HG03460 (cell line): Measurements from ENCODE around the gene EFTUD2.

Experiments
- ATAC-seq: cut with Tn5 transposase; IDR thresholded peaks from one replicate; pipeline ENCODE4 v1.9.1; 2021; ENCODE audit not compliant: unreplicated experiment

EFTUD2 gene

DNA sequence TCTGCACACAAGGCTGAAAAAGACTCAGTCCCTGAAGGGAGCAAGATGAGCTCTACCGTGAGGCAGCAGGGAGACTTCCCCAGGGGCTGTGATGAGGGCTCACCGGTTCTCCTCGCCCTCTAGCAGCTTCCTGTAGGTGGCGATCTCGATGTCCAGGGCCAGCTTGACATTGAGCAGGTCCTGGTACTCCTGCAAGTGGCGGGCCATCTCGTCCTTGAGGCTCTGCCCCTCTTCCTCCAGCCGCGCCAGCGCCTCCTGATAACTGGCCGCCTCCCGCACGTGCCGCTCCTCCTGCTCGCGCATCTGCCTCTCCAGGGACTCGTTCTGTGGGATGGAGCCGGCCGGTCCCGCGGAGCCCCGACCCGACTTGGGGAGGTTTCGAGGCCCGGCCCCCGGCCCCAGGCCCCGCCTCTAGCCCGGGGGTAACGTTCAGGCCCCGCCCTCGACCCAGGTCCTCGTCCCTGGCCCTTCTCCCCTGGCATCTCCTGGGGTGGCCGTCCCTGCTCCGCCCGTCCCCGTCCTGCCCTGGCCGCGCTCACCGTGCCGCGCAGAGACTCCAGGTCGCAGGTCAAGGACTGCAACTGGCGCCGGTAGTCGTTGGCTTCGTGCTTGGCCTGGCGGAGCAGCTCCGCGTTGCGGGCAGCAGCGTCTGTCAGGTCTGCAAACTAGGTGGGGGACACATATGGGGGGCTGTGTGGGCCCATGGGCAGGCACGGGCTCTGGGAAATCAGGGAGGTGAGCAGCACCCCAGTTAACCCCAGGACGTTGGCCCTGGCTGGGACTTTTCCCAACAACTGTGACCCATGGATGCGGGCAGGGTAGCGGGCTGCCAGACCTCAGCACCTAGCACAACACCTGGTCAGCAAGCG is 12.1 kb upstream of the EFTUD2 start:
- ATAC-seq, result no peak

DNA sequence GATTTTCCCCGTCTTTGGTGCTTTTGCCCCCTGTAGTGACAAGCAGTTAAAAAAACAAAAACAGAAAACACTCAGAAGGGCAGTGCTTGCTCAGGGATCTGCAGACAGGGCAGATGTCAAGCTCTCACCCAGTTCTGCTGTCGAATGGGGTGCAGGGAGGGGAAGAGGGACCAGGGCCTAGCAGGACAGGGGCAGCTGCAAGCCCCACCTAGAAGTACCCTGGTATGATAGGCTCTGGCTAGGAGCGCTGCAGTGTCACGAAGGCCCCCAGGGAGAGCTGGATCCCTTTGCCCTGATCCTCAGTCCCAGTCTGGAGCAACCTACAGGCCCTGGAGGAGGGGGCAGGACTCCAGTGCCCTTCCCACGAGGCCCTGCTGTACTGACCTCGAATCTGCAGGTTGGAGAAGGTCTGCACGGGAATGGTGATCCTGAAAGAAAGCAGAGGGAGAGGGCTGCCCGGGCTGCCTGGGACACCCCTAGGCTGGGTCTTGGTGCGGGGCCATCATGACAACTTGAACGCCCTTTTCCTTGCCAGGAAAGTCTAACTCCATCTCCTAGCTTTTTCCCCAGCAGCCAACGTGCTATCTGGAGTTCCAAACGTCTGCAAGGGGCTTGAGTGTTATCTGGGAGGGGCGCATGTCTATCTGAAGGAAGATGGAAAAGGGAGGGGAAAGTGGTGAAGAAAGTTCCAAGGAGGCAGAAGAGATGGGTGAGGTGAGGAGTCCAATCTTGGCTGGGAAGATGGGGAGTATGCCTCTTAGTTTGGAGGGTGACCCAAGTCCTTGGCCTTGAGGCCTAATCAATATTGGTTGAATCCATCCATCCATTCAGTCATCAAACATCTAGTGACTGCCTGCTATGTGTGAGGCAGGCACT is 11.2 kb upstream of the EFTUD2 start:
- ATAC-seq, result no peak

DNA sequence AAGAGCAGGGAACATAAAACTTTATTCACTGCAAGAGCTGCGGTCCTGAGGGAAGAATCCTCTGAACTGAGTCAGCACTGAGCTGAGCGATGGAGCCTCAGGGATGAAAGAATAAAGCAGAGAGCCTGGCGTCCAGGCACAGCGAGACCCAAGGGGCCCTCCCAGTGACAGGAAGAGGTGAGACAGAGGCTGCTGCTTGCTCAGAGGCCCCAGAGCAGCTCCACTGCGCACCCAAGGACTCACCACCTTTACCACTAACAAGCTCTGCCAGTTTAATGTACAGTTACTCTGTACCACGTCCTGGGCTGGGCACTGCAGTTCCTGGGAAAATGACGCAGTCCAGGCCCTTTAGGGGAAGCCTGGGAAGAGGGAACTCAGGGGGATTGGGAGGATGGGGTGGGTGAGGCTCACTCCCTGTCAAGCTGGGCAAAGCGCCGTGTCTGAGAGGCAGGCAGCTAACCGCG is 10.5 kb upstream of the EFTUD2 start:
- ATAC-seq, result no peak

DNA sequence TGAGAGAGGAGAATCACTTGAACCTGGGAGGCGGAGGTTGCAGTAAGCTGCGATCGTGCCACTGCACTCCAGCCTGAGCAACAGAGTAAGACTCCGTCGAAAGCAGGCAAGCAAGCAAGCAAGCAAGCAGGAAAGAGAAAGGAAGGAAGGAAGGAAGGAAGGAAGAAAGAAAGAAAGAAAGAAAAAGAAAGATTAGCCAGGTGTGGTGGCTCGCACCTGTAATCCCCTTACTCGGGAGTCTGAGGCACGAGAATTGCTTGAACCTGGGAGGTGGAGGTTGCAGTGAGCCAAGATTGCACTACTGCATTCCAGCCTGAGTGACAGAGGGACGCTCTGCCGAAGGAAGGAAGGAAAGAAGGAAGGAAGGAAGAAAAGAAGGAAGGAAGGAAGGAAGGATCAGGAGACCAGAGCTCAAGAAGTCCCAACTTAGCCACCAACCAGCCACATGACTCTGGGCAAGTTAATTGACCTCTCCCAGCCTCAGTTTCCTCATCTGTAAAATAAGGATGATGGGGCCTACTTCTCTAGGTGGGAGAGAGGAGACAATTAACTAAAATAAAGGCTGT is 9.6 kb upstream of the EFTUD2 start:
- no peak for ATAC-seq

DNA sequence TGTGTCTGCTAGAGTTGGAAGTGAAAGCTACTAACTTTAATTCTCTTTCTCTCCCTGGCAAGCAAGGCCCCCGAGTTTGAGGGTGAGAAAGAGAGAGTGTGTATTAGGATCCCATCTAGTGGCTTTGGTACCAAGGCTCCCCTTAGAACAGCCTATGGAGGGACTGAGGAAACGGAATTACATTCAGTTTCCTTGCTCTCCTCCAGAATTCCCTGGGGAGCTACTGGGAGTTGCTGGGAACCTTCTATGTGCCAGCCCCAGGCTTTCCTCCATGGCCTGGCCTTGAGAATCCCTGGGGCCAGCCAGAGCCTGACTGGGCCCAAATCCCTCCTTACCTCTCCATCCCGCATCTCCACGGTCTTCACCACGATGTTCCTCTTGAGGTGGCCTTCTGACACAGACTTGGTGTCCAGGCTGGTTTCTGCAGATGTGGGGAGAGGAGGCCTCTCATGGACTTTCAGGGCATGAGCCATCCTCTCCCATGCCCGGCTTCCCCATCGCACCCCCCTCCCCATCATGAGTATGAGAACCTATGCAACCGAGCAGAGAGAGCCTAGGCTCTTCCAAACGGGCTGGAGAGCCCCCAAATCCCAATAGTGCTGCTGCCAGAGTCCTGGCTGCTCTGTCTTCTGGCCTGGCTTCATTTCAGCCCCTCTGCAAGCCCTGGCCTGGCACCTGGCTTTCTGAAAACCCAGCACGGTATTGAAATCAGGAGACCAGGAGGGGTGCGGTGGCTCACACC is 8.7 kb upstream of the EFTUD2 start:
- ATAC-seq, result no peak

DNA sequence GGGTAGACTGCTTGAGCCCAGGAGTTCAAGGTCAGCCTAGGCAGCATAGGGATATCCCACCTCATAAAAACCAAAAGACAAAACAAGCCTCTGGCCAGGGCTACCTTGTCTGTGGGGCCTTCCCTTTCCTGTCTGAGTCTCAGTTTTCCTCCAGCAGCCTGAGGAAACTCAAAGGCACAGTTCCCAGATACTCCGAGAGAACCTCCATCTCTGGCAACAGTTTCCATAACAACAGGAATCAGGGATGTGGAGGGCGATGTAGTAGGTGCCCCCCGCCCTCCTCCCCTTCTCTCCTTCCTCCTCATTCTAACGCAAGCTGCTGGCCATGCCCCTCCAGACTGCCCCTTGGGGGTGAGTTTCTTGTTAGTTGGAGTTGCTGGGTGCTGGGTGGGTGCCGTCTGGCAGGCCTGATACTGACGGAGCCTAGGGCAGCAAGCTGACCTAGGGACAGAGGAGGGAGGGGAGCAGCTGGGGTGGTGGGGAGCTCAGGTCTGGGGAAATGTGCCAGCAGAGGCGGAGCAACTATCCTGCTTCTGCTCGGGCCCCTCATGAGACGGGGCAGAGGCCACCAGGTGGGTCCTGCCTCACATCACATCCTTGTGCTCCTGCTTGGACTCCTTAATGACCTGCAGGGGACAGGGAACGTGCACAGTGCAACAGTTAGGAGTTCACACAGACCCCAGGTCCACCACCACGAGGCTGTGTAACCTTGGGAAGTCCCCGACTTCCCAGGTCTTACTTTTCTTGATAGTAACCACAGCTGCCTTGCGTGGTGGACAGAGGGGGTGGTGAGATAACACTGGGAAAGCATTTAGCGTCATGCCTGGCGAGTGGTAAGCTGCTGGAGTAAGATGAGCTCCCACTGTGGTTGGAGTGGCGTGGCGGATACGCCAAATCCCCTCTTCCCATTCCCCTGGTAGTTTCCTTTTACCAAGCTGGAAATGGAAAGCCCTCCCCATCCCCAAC is 7.8 kb upstream of the EFTUD2 start:
- ATAC-seq, result no peak

DNA sequence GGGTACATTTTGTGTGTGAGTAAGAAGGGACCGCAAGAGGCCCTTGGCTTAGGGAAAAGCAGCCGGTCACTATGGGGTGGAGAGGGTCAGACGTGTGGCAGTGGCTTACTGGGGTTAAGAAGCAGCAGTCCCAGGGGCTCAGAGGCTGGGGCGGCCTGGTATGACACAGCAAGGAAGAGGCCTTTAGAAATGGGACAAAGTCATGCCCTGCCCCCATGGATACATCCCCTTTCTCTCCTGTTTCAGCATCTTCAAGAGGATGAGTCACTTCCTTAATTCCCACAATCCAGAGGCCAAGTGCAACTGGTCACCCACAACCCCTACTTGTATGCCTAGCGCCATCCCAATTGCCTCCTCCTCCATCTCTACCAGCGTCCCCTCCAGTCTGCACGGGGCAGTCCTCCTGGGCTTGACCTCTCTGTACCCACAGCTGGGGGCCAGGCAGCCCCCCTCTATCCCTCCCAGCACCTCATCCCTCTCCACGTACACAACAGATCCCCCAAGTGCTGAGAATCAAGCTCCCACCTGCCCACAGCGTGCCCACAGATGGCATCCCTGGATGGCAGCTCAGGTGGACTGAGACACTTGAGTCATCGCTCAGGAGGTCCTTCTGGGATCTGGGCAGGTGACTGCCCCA is 6.9 kb upstream of the EFTUD2 start:
- no peak for ATAC-seq

DNA sequence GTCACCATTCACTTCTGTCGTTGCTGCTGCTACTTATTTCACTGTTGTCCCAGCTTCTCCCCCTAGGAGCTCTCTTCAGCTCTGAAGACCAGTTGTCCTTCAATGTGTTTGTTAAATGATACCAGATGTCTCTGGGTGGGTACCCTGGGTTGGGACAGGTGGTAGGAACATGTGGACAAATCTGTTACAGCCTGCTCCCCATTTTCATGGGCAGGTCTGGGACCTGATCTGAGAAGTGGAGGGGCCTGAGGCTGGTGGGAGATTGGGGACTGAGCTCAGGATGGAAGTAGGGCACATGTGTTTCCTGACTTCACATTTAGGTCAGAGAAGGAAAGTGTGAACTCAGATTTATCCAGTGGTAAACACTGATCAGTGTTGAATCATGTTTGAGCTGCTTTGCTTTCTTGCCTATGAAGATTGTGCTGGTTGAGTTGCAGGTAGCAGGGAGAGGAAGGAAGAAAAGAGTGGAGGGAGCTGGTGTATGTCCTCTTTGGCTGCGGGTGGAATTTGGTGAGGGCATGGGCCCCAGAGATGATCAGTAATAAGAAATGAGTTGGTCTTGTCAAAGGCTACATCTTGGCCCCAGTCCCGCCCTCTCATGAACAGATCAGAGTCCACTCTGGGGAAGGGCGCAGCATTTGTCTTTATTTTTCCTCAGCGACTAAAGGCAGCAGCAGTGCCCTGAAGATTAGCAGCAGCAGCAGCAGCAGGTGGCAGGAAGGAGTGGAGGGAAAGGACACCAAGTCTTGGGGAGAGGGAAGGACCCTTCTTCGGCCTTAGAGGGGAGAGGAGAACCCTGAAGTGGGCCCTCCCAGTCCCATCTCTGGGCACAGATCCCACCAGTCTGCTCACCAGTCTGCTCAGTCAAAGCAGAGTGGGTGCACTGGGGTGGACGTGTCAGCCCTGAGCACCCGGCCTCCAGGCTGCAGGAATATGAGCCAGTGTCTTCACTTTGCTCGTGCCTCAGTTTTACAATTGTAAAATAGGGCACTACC is 6.1 kb upstream of the EFTUD2 start:
- ATAC-seq, result no peak

DNA sequence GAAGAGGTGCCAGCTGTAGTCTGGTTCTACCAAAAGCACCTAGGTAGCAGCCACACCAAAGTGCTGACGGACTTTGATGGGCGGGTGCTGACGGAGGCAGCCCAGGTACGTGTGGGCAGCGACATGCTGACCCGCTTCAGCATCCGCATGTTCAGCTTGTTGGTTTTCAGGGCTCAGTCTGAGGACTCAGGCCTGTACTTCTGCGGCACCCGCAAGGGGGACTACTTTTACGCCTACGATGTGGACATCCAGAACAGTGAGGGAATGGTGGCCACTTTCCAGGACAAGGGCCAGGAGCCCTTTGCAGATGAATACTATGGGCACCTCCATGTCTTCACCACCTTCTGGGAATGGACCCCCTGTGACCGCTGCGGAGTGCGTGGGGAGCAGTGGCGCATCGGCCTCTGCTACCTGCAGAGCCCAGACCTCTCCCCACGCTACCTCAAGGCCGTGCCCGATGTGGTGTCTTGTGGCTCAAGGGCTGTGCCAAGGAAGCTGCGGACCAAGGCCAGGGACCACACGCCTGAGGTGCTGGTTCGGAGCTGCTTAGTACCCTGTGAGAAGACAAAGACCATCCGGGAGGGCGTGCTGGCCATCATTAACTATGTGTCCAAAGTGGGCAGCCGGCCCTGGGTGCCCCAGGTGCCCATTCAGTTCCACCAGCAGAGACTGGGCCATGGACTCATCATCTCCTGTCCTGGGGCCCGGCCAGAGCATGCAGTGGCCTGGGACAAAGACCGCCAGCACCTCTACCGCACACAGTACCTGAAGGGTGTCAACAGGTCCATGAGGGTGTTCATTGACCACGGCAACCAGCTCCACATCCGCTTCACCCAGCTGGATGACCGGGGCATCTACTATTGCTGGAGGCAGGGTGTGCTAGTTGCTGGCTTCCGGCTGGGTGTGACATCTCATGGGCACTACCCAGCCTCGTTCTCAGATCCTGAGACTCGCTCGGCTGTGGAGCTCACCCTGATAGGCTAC is 5.0 kb upstream of the EFTUD2 start:
- ATAC-seq, result no peak

DNA sequence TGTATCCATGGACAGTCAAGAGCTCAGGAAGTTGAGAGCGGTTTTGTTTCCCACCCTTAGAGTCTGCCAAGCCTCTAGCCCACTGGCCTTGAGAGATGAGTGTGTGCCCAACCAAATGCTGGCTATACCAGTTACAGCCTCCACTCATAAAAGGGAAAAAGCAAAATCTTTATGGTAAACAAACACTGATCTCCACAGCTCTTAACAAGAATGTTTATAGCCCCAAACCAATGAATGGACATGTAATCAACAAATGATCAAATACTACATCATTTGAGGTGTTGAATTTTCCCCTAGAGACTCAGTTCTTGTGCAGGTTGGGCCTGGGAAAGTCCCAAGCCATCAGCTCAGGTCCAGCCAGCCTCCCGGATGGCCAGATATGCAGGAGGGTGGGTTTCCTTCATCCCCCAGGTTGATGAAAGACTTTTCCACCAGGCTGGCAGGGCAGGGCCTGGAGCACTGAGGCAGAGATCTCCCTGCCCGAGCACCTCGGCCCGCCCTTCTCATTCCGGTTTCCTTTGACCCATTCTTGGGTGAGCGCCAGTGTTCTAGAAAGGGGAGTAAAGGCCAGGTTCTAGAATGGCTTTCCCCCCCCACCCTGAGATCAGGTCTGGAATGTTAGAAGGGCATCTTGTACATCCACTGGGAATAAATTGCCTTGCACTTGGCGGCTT is 3.9 kb upstream of the EFTUD2 start:
- ATAC-seq, result no peak

DNA sequence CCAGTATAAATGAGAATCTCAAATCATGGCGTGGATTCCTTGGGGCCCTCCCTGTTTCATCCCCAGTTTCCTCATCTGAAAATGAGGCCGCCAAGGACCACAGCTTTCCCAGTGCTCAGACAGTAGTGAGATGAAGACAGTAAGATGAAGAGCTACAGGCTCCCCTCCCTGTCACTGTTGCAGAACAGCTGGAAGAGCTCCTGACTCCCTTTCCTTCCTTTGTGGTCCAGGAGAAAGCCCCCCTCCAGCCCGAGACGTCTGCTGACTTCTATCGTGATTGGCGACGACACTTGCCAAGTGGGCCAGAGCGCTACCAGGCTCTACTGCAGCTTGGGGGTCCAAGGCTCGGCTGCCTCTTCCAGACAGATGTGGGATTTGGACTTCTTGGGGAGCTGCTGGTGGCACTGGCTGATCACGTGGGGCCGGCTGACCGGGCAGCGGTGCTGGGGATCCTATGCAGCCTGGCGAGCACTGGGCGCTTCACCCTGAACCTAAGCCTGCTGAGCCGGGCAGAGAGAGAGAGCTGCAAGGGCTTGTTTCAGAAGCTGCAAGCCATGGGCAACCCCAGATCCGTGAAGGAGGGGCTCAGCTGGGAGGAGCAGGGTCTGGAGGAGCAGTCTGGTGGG is 3.0 kb upstream of the EFTUD2 start:
- no peak for ATAC-seq

DNA sequence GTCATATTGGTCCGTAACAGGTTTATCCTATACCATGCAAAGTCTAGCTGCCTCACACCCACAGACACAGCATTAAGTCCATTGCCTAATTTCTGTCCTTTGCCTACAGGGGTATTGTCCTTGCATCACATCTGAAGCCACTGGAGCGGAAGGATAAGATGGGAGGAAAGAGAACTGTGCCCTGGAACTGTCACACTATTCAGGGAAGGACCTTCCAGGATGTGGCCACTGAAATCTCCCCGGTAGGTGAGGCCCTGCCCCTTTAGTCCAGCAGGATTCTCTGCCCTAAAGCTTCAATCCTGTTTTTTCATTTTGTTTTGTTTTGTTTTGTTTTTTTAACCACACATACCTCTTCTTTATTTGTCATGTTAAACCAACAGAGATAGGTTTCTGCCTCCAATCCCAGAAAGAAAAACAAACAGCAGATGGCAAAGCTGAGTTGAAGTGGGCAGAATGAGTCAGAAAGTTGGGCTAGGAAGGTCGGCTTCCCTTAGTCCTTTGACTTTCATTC is 2.2 kb upstream of the EFTUD2 start:
- ATAC-seq, result no peak

DNA sequence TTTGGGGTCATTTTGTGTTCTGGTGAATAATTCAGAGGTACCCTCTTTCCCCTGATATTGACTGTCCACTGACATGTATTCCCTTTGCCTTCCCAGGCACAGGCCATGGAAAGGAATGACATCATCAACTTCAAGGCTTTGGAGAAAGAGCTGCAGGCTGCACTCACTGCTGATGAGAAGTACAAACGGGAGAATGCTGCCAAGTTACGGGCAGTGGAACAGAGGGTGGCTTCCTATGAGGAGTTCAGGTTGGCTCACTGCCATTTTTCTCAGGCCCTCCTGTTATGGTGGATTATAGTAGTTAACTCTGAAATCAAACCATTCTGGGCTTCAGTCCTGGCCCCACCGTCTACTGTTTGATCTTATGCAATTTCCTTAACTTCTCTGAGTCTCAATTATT is 1.6 kb upstream of the EFTUD2 start:
- no peak for ATAC-seq

DNA sequence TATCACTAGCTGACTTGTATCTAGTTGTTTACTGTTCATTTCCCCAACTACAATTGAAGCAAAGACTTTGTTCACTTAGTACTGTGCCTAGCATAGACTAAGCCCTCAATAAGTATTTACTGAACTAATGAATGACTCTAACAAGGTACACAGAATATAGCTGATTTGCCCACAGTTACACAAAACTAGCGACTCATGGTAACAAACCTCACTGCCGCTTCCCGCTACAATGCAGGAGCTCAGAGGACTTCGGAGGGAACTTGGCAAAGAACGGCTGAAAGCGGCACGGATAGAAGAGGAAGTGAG is 524 bp downstream of the EFTUD2 start:
- ATAC-seq, result no peak

DNA sequence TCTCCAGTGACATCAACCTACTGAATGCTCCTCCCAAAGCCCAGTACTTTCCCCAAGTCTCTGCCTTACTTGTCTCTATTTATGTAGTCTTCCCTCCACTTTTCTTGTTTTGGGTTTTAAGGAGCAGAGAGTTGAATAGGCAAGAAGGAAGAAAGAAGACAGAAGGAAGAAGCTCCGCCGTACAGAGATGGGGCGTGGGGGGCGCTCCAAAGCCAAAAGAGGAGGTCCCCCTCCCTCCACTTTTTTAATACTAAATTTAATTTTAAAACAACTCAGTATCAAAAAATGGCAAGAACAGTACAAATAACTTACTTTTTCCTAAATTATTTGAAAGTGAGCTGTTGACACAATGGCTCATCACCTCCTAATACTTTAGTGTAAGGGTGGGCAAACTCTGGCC is 4.6 kb downstream of the EFTUD2 start:
- no peak for ATAC-seq

DNA sequence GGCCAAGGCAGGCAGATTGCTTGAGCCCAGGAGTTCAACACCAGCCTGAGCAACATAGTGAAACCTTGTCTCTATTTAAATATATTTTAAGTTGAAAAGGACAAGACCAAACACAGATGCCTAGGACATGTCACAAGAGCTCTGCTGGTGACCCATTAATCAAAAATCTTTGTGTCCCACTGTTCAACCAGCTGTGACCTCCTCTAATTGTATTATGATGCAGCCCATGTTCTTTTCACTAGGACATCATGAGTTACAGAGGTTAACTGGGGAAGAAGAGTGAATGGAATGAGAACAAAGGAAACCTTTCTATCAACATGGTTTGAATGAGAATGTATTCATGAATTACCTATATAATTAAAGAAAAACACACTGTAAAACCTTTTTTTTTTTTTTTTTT is 7.0 kb downstream of the EFTUD2 start:
- ATAC-seq, result no peak
